Measurements from ENCODE around the gene MIER1.
"Not testable (repeated sequence)": the region's sequence is repeated elsewhere in the genome, so short reads cannot be mapped to it uniquely, and the experiment has no call there.

Gene MIER1

GRCh38 chr1:66979621-66980020 lies 54.8 kb downstream of the MIER1 start:
- not testable (repeated sequence) for H3K27ac ChIP-seq (ENCODE audit: low read length); H3K27me3 ChIP-seq (ENCODE audit: insufficient read depth, low read length); H3K9ac ChIP-seq (ENCODE audit: low read depth, low read length); H3K4me3 ChIP-seq (ENCODE audit: low read length); H3K9me3 ChIP-seq (ENCODE audit: insufficient read depth, low read depth, low read length); H3K4me1 ChIP-seq (ENCODE audit: insufficient read depth, low read length)
- peaks cover 96% of the 10 kb centered on the region for H3K36me3 ChIP-seq (ENCODE audit: insufficient read depth, low read depth, low read length)

GRCh38 chr1:66980745-66981367 lies 56.1 kb downstream of the MIER1 start:
- H3K4me3 ChIP-seq (ENCODE audit: low read length) = no peak overlapping the region
- no peak overlapping the region for H3K27ac ChIP-seq (ENCODE audit: low read length)
- peaks cover 94% of the 10 kb centered on the region for H3K36me3 ChIP-seq (ENCODE audit: insufficient read depth, low read depth, low read length)
- no peaks in the 10 kb centered on the region for H3K27me3 ChIP-seq (ENCODE audit: insufficient read depth, low read length)
- no peaks in the 10 kb centered on the region for H3K9me3 ChIP-seq (ENCODE audit: insufficient read depth, low read depth, low read length)
- H3K9ac ChIP-seq (ENCODE audit: low read depth, low read length) = no peak overlapping the region
- H3K4me1 ChIP-seq (ENCODE audit: insufficient read depth, low read length) = no peaks in the 10 kb centered on the region

GRCh38 chr1:66981679-66982078 lies 56.9 kb downstream of the MIER1 start:
- H3K4me1 ChIP-seq (ENCODE audit: insufficient read depth, low read length) = no peaks in the 10 kb centered on the region
- no peak overlapping the region for H3K27ac ChIP-seq (ENCODE audit: low read length)
- H3K27me3 ChIP-seq (ENCODE audit: insufficient read depth, low read length) = no peaks in the 10 kb centered on the region
- H3K9me3 ChIP-seq (ENCODE audit: insufficient read depth, low read depth, low read length) = no peaks in the 10 kb centered on the region
- H3K36me3 ChIP-seq (ENCODE audit: insufficient read depth, low read depth, low read length) = peaks cover 96% of the 10 kb centered on the region
- H3K4me3 ChIP-seq (ENCODE audit: low read length) = no peak overlapping the region
- no peak overlapping the region for H3K9ac ChIP-seq (ENCODE audit: low read depth, low read length)

GRCh38 chr1:66982561-66983260 lies 57.9 kb downstream of the MIER1 start:
- Histone ChIP-seq H3K9ac (ENCODE audit: low read depth, low read length) (no peak overlapping the region), H3K9me3 (ENCODE audit: insufficient read depth, low read depth, low read length) (no peaks in the 10 kb centered on the region), H3K4me3 (ENCODE audit: low read length) (no peak overlapping the region), H3K27ac (ENCODE audit: low read length) (no peak overlapping the region), H3K4me1 (ENCODE audit: insufficient read depth, low read length) (no peaks in the 10 kb centered on the region), H3K36me3 (ENCODE audit: insufficient read depth, low read depth, low read length) (peaks cover 94% of the 10 kb centered on the region), H3K27me3 (ENCODE audit: insufficient read depth, low read length) (no peaks in the 10 kb centered on the region)

- Histone ChIP-seq H3K27ac (ENCODE audit: low read length) (no peak overlapping the region), H3K27me3 (ENCODE audit: insufficient read depth, low read length) (no peaks in the 10 kb centered on the region), H3K4me3 (ENCODE audit: low read length) (no peak overlapping the region), H3K4me1 (ENCODE audit: insufficient read depth, low read length) (no peaks in the 10 kb centered on the region), H3K9ac (ENCODE audit: low read depth, low read length) (no peak overlapping the region), H3K9me3 (ENCODE audit: insufficient read depth, low read depth, low read length) (no peaks in the 10 kb centered on the region), H3K36me3 (ENCODE audit: insufficient read depth, low read depth, low read length) (peaks cover 92% of the 10 kb centered on the region)
Observed at GRCh38 chr1:66984491-66984890, 59.7 kb downstream of the MIER1 start.

- Histone ChIP-seq H3K9ac (ENCODE audit: low read depth, low read length) (no peak overlapping the region), H3K4me3 (ENCODE audit: low read length) (no peak overlapping the region), H3K27me3 (ENCODE audit: insufficient read depth, low read length) (no peaks in the 10 kb centered on the region), H3K36me3 (ENCODE audit: insufficient read depth, low read depth, low read length) (peaks cover 79% of the 10 kb centered on the region), H3K4me1 (ENCODE audit: insufficient read depth, low read length) (no peaks in the 10 kb centered on the region), H3K9me3 (ENCODE audit: insufficient read depth, low read depth, low read length) (no peaks in the 10 kb centered on the region), H3K27ac (ENCODE audit: low read length) (no peak overlapping the region)
Observed at GRCh38 chr1:66985835-66986234, 61.0 kb downstream of the MIER1 start.

- Histone ChIP-seq H3K9ac (ENCODE audit: low read depth, low read length) (no peak overlapping the region), H3K27ac (ENCODE audit: low read length) (no peak overlapping the region)
Observed at GRCh38 chr1:66993076-66993475, 68.3 kb downstream of the MIER1 start.

GRCh38 chr1:66996018-66996682 lies 71.4 kb downstream of the MIER1 start:
- Histone ChIP-seq H3K9ac (ENCODE audit: low read depth, low read length) (no peak overlapping the region), H3K9me3 (ENCODE audit: insufficient read depth, low read depth, low read length) (no peaks in the 10 kb centered on the region), H3K27ac (ENCODE audit: low read length) (no peak overlapping the region), H3K36me3 (ENCODE audit: insufficient read depth, low read depth, low read length) (0 out of 2 replicates have a peak, but pooled peaks cover 5% of the 10 kb centered on the region), H3K4me3 (ENCODE audit: low read length) (no peak overlapping the region), H3K27me3 (ENCODE audit: insufficient read depth, low read length) (no peaks in the 10 kb centered on the region), H3K4me1 (ENCODE audit: insufficient read depth, low read length) (no peaks in the 10 kb centered on the region)

More at GRCh38 chr1:66993076-66993475, 68.3 kb downstream of the MIER1 start:
- no peaks in the 10 kb centered on the region for H3K27me3 ChIP-seq (ENCODE audit: insufficient read depth, low read length)
- H3K36me3 ChIP-seq (ENCODE audit: insufficient read depth, low read depth, low read length) = peaks cover 12% of the 10 kb centered on the region
- H3K9me3 ChIP-seq (ENCODE audit: insufficient read depth, low read depth, low read length) = no peaks in the 10 kb centered on the region
- H3K4me1 ChIP-seq (ENCODE audit: insufficient read depth, low read length) = no peaks in the 10 kb centered on the region
- H3K4me3 ChIP-seq (ENCODE audit: low read length) = no peak overlapping the region

- Histone ChIP-seq H3K9me3 (ENCODE audit: insufficient read depth, low read depth, low read length) (no peaks in the 10 kb centered on the region), H3K36me3 (ENCODE audit: insufficient read depth, low read depth, low read length) (peaks cover 8% of the 10 kb centered on the region; the same call in 1 of the 2 replicates), H3K9ac (ENCODE audit: low read depth, low read length) (no peak overlapping the region), H3K4me3 (ENCODE audit: low read length) (no peak overlapping the region), H3K4me1 (ENCODE audit: insufficient read depth, low read length) (no peaks in the 10 kb centered on the region), H3K27ac (ENCODE audit: low read length) (no peak overlapping the region), H3K27me3 (ENCODE audit: insufficient read depth, low read length) (no peaks in the 10 kb centered on the region)
Observed at GRCh38 chr1:66998972-66999371, 74.2 kb downstream of the MIER1 start.

- Histone ChIP-seq H3K9me3 (ENCODE audit: insufficient read depth, low read depth, low read length) (no peaks in the 10 kb centered on the region), H3K4me3 (ENCODE audit: low read length) (no peak overlapping the region), H3K27ac (ENCODE audit: low read length) (no peak overlapping the region), H3K36me3 (ENCODE audit: insufficient read depth, low read depth, low read length) (peaks cover 8% of the 10 kb centered on the region; the same call in 1 of the 2 replicates), H3K4me1 (ENCODE audit: insufficient read depth, low read length) (no peaks in the 10 kb centered on the region), H3K9ac (ENCODE audit: low read depth, low read length) (no peak overlapping the region), H3K27me3 (ENCODE audit: insufficient read depth, low read length) (no peaks in the 10 kb centered on the region)
Observed at GRCh38 chr1:66999640-67000400, 75.0 kb downstream of the MIER1 start.

- no peak overlapping the region for H3K9ac ChIP-seq (ENCODE audit: low read depth, low read length)
- no peak overlapping the region for H3K4me3 ChIP-seq (ENCODE audit: low read length)
- H3K9me3 ChIP-seq (ENCODE audit: insufficient read depth, low read depth, low read length) = no peaks in the 10 kb centered on the region
- H3K36me3 ChIP-seq (ENCODE audit: insufficient read depth, low read depth, low read length) = peaks cover 8% of the 10 kb centered on the region; the same call in 1 of the 2 replicates
- H3K27me3 ChIP-seq (ENCODE audit: insufficient read depth, low read length) = no peaks in the 10 kb centered on the region
- H3K4me1 ChIP-seq (ENCODE audit: insufficient read depth, low read length) = no peaks in the 10 kb centered on the region
- no peak overlapping the region for H3K27ac ChIP-seq (ENCODE audit: low read length)
Observed at GRCh38 chr1:67001682-67002425, 77.1 kb downstream of the MIER1 start.
